Measurements from ENCODE around the gene CBLN3. TPM values are rescaled to one million over a fixed set of nuclear protein-coding genes. Genes with fewer than 3 reads are reported as not detected.

The CBLN3 gene
- total and polyA plus RNA-seq, 7 donors = 0.38 to 1.5 (median 0.70) TPM

- no peaks in the 10 kb centered on the region for H3K4me1 ChIP-seq
- DNase-seq (no peak), ATAC-seq (peak in 1 of 4 donors; percentile 50)
- no peaks in the 10 kb centered on the region for H3K9me3 ChIP-seq
- H3K27ac ChIP-seq = no peak overlapping the region
- H3K36me3 ChIP-seq (ENCODE audit: insufficient read depth in 1 of 2, low read depth in 1 of 2) = peaks cover 0 to 8% of the 10 kb centered on the region in 2 donors
- TF ChIP-seq CTCF (IDR thresholded peaks at IDR 0.05) = peak; percentile 55
- H3K4me3 ChIP-seq = no peak overlapping the region
- H3K27me3 ChIP-seq (ENCODE audit: insufficient read depth in 3 of 3, low read length in 2 of 3) = no peaks in the 10 kb centered on the region
- WGBS, 3 donors = 72 to 75% (median 73%) methylated on average over 16 of the region's 16 CpGs
- intact Hi-C loops (cut with DNase I) = no loop called here
These were observed 17.8 kb downstream of the CBLN3 start for GRCh38 chr14:24411443-24412389.

- TF ChIP-seq CTCF (IDR thresholded peaks at IDR 0.05) = no peak
- no peak overlapping the region for H3K27ac ChIP-seq
- no peak overlapping the region for H3K4me3 ChIP-seq
- no peaks in the 10 kb centered on the region for H3K27me3 ChIP-seq (ENCODE audit: insufficient read depth in 3 of 3, low read length in 2 of 3)
- WGBS, 3 donors = 92 to 96% (median 96%) methylated on average over 10 of the region's 10 CpGs
- no peaks in the 10 kb centered on the region for H3K9me3 ChIP-seq
- H3K4me1 ChIP-seq = no peaks in the 10 kb centered on the region
- intact Hi-C loops (cut with DNase I) = loop anchor here in 1 of 2 donors (1.0 kb wide), 1 partner anchor 17 kb away; no protein-coding TSS in a partner anchor
- H3K36me3 ChIP-seq (ENCODE audit: insufficient read depth in 1 of 2, low read depth in 1 of 2) = peaks cover 0 to 8% of the 10 kb centered on the region in 2 donors
- no peak for DNase-seq
- ATAC-seq = no peak
These were observed 19.5 kb downstream of the CBLN3 start for GRCh38 chr14:24409956-24410355.

- no peaks in the 10 kb centered on the region for H3K27me3 ChIP-seq (ENCODE audit: insufficient read depth in 3 of 3, low read length in 2 of 3)
- peaks cover 0 to 8% of the 10 kb centered on the region in 2 donors for H3K36me3 ChIP-seq (ENCODE audit: insufficient read depth in 1 of 2, low read depth in 1 of 2)
- no peak overlapping the region for H3K4me3 ChIP-seq
- H3K9me3 ChIP-seq = no peaks in the 10 kb centered on the region
- DNase-seq = no peak
- no peak for TF ChIP-seq CTCF (IDR thresholded peaks at IDR 0.05)
- no peak overlapping the region for H3K27ac ChIP-seq
- no peak for ATAC-seq
- intact Hi-C loops (cut with DNase I) = loop anchor here in 1 of 2 donors (1.0 kb wide), 1 partner anchor 18 kb away; no protein-coding TSS in a partner anchor
- H3K4me1 ChIP-seq = no peaks in the 10 kb centered on the region
- 45 to 67% (median 56%) methylated on average over 6 of the region's 6 CpGs for WGBS, 3 donors
These were observed 20.3 kb downstream of the CBLN3 start for GRCh38 chr14:24409192-24409591.

GRCh38 chr14:24408764-24409163 lies 20.7 kb downstream of the CBLN3 start:
- Histone ChIP-seq H3K4me1 (peaks cover 3% of the 10 kb centered on the region), H3K27ac (no peak overlapping the region), H3K4me3 (no peak overlapping the region), H3K27me3 (ENCODE audit: insufficient read depth in 3 of 3, low read length in 2 of 3) (no peaks in the 10 kb centered on the region), H3K36me3 (ENCODE audit: insufficient read depth in 1 of 2, low read depth in 1 of 2) (peaks cover 0 to 8% of the 10 kb centered on the region in 2 donors), H3K9me3 (no peaks in the 10 kb centered on the region)
- TF ChIP-seq CTCF (IDR thresholded peaks at IDR 0.05) = no peak
- 32 to 49% (median 41%) methylated on average over 3 of the region's 3 CpGs for WGBS, 3 donors
- intact Hi-C loops (cut with DNase I) = loop anchor here in 1 of 2 donors (1.0 kb wide), 1 partner anchor 19 kb away; no protein-coding TSS in a partner anchor
- no peak for DNase-seq
- no peak for ATAC-seq
